GM21619 (cell line): ENCODE measurements around the gene TUBGCP6.

Source experiments
- ATAC-seq: cut with Tn5 transposase; IDR thresholded peaks from one replicate; pipeline ENCODE4 v1.9.1; 2021; ENCODE audit not compliant: unreplicated experiment

TUBGCP6 gene

GRCh38 chr22:50227579-50228215 lies 17.1 kb downstream of the TUBGCP6 start:
- no peak for ATAC-seq

GRCh38 chr22:50226875-50227165 lies 18.0 kb downstream of the TUBGCP6 start:
- no peak for ATAC-seq

- ATAC-seq = no peak
Observed at GRCh38 chr22:50226063-50226874, 18.6 kb downstream of the TUBGCP6 start.

- no peak for ATAC-seq
Observed at GRCh38 chr22:50225200-50225969, 19.4 kb downstream of the TUBGCP6 start.

GRCh38 chr22:50224071-50224470 lies 20.8 kb downstream of the TUBGCP6 start:
- ATAC-seq = no peak

GRCh38 chr22:50222508-50222907 lies 22.3 kb downstream of the TUBGCP6 start:
- ATAC-seq = no peak

GRCh38 chr22:50221410-50222300 lies 23.2 kb downstream of the TUBGCP6 start:
- ATAC-seq = no peak

- ATAC-seq = no peak
Observed at GRCh38 chr22:50220603-50221409, 24.0 kb downstream of the TUBGCP6 start.

GRCh38 chr22:50219800-50220602 lies 24.8 kb downstream of the TUBGCP6 start:
- no peak for ATAC-seq

- no peak for ATAC-seq
Observed at GRCh38 chr22:50218996-50219727, 25.7 kb downstream of the TUBGCP6 start.

GRCh38 chr22:50218153-50218995 lies 26.4 kb downstream of the TUBGCP6 start:
- ATAC-seq = no peak

GRCh38 chr22:50217543-50218152 lies 27.2 kb downstream of the TUBGCP6 start:
- ATAC-seq = no peak

GRCh38 chr22:50216684-50217520 lies 27.9 kb downstream of the TUBGCP6 start:
- ATAC-seq = no peak

GRCh38 chr22:50216055-50216683 lies 28.7 kb downstream of the TUBGCP6 start:
- ATAC-seq = no peak

GRCh38 chr22:50215297-50216054 lies 29.3 kb downstream of the TUBGCP6 start:
- no peak for ATAC-seq
